H9 (cell line): ENCODE data around the gene DGUOK. TPM values are rescaled to one million over a fixed set of nuclear protein-coding genes. Genes with fewer than 3 reads are reported as not detected.
A peak's percentile ranks its signal among the peaks of the same experiment; 100 is the strongest.

Source experiments
- DNase-seq: peaks from one replicate; pipeline ENCODE4 v3.0.0-alpha.2; 2017
- H2AFZ ChIP-seq: one replicate; pipeline ENCODE4 v1.6.1; 2013; ENCODE audit warnings: mild to moderate bottlenecking, low read length, control low read depth, moderate library complexity
- H2AK5ac ChIP-seq: 2 replicates; pipeline ENCODE4 v1.6.1; 2013; ENCODE audit warnings: low read length, control low read depth, mixed read lengths; ENCODE audit not compliant: insufficient read length
- H2BK120ac ChIP-seq: one replicate; pipeline ENCODE4 v1.6.1; 2013; ENCODE audit warnings: low read depth, mild to moderate bottlenecking, low read length, control low read depth, inconsistent platforms; ENCODE audit not compliant: poor library complexity, severe bottlenecking
- H2BK12ac ChIP-seq: 2 replicates; pipeline ENCODE4 v1.6.1; 2013; ENCODE audit warnings: low read length, control low read depth, mixed read lengths, low read depth; ENCODE audit not compliant: insufficient read length
- H2BK15ac ChIP-seq: 2 replicates; pipeline ENCODE4 v1.6.1; 2013; ENCODE audit warnings: low read depth, low read length, control low read depth
- H2BK20ac ChIP-seq: one replicate; pipeline ENCODE4 v1.6.1; 2013; ENCODE audit warnings: low read depth, mild to moderate bottlenecking, low read length, control low read depth, inconsistent platforms; ENCODE audit not compliant: poor library complexity, severe bottlenecking
- H2BK5ac ChIP-seq: 2 replicates; pipeline ENCODE4 v1.6.1; 2013; ENCODE audit warnings: low read length, control low read depth, mixed read lengths; ENCODE audit not compliant: insufficient read length
- H3K14ac ChIP-seq: 2 replicates; pipeline ENCODE4 v1.6.1; 2013; ENCODE audit warnings: low read length, control low read depth; ENCODE audit not compliant: insufficient read depth
- H3K18ac ChIP-seq: 2 replicates; pipeline ENCODE4 v1.6.1; 2013; ENCODE audit warnings: low read depth, mild to moderate bottlenecking, mixed read lengths, low read length, control low read depth; ENCODE audit not compliant: insufficient read length
- H3K23ac ChIP-seq: 2 replicates; pipeline ENCODE4 v1.6.1; 2013; ENCODE audit warnings: low read length, control low read depth, mixed read lengths, low read depth; ENCODE audit not compliant: insufficient read length
- H3K23me2 ChIP-seq: 2 replicates; pipeline ENCODE4 v1.6.1; 2013; ENCODE audit warnings: low read depth, mild to moderate bottlenecking, mixed read lengths, low read length, control low read depth; ENCODE audit not compliant: insufficient read length, poor library complexity, severe bottlenecking
- H3K27ac ChIP-seq: 2 replicates; pipeline ENCODE4 v1.5.1; 2013; ENCODE audit warnings: low read length, control low read depth, mixed read lengths, low read depth; ENCODE audit not compliant: insufficient read length
- H3K27me3 ChIP-seq: 2 replicates; pipeline ENCODE4 v1.6.1; 2013; ENCODE audit warnings: low read length, control low read depth, inconsistent platforms; ENCODE audit not compliant: insufficient read depth
- H3K4ac ChIP-seq: 2 replicates; pipeline ENCODE4 v1.6.1; 2013; ENCODE audit warnings: low read depth, mild to moderate bottlenecking, control low read depth, inconsistent platforms, low read length, moderate library complexity
- H3K4me1 ChIP-seq: 2 replicates; pipeline ENCODE4 v1.6.1; 2013; ENCODE audit warnings: low read length, control low read depth, inconsistent platforms; ENCODE audit not compliant: insufficient read depth
- H3K4me2 ChIP-seq: 2 replicates; pipeline ENCODE4 v1.6.1; 2013; ENCODE audit warnings: low read length, control low read depth, mixed read lengths; ENCODE audit not compliant: insufficient read length, insufficient read depth
- H3K56ac ChIP-seq: 2 replicates; pipeline ENCODE4 v1.6.1; 2013; ENCODE audit warnings: low read depth, mild to moderate bottlenecking, mixed read lengths, low read length, control low read depth; ENCODE audit not compliant: insufficient read length
- H3K79me1 ChIP-seq: 2 replicates; pipeline ENCODE4 v1.6.1; 2013; ENCODE audit warnings: low read depth, mild to moderate bottlenecking, moderate library complexity, low read length, control low read depth, inconsistent platforms; ENCODE audit not compliant: insufficient read depth, poor library complexity, severe bottlenecking
- H3K79me2 ChIP-seq: 2 replicates; pipeline ENCODE4 v1.6.1; 2013; ENCODE audit warnings: low read length, control low read depth, inconsistent platforms; ENCODE audit not compliant: insufficient read depth
- H3K9ac ChIP-seq: 2 replicates; pipeline ENCODE4 v1.6.1; 2013; ENCODE audit warnings: low read length, control low read depth, mixed read lengths; ENCODE audit not compliant: insufficient read length; ENCODE audit errors: extremely low read depth
- H3K9me3 ChIP-seq: one replicate; pipeline ENCODE4 v1.6.1; 2013; ENCODE audit warnings: low read depth, low read length, inconsistent platforms; ENCODE audit not compliant: control insufficient read depth
- H3T11ph ChIP-seq: one replicate; pipeline ENCODE4 v1.6.1; 2013; ENCODE audit warnings: mild to moderate bottlenecking, low read length, control low read depth, inconsistent platforms
- H4K20me1 ChIP-seq: one replicate; pipeline ENCODE4 v1.6.1; 2013; ENCODE audit not compliant: control insufficient read depth, insufficient read length, insufficient read depth
- H4K5ac ChIP-seq: 2 replicates; pipeline ENCODE4 v1.6.1; 2013; ENCODE audit warnings: low read depth, mild to moderate bottlenecking, mixed read lengths, low read length, control low read depth; ENCODE audit not compliant: insufficient read length
- H4K8ac ChIP-seq: replicated peaks from 2 replicates; pipeline ENCODE4 v1.6.1; 2013; ENCODE audit warnings: low read length, control low read depth, mixed read lengths, low read depth; ENCODE audit not compliant: insufficient read length
- H4K91ac ChIP-seq: 2 replicates; pipeline ENCODE4 v1.6.1; 2013; ENCODE audit warnings: low read depth, mild to moderate bottlenecking, moderate library complexity, mixed read lengths, low read length, control low read depth; ENCODE audit not compliant: insufficient read length
- H3K27ac Mint-ChIP-seq, 3 experiments: 2 replicates in 2 of 3; 3 replicates in 1 of 3; pipeline ENCODE4 v1.8.0; 2020 to 2021; ENCODE audit warnings: mixed read lengths in 3 of 3, mild to moderate bottlenecking in 1 of 3, moderate library complexity in 1 of 3
- H3K27me3 Mint-ChIP-seq: 2 replicates; pipeline ENCODE4 v1.8.0; 2021; ENCODE audit warnings: low read depth, mild to moderate bottlenecking, moderate library complexity, mixed read lengths
- H3K36me3 Mint-ChIP-seq, 3 experiments: 2 replicates in 2 of 3; 3 replicates in 1 of 3; pipeline ENCODE4 v1.8.0; 2020 to 2021; ENCODE audit warnings: low read depth in 3 of 3, mixed read lengths in 3 of 3; ENCODE audit not compliant: insufficient read depth in 1 of 3
- H3K4me1 Mint-ChIP-seq, 2 experiments: 2 replicates each; pipeline ENCODE4 v1.8.0; 2020; ENCODE audit warnings: mixed read lengths in 2 of 2
- H3K4me3 Mint-ChIP-seq, 2 experiments: 2 replicates in 1 of 2; 3 replicates in 1 of 2; pipeline ENCODE4 v1.8.0; 2020 to 2021; ENCODE audit warnings: mild to moderate bottlenecking in 2 of 2, mixed read lengths in 2 of 2, moderate library complexity in 1 of 2
- H3K9me3 Mint-ChIP-seq, 2 experiments: 2 replicates in 1 of 2; 3 replicates in 1 of 2; pipeline ENCODE4 v1.8.0; 2020; ENCODE audit warnings: mild to moderate bottlenecking in 2 of 2, mixed read lengths in 2 of 2, moderate library complexity in 1 of 2
- CTCF ChIP-seq: fragments of 200-600 bp; sonication (generic); conservative IDR thresholded peaks from 3 replicates; pipeline ENCODE4 v1.8.0; 2021; ENCODE audit warnings: antibody characterized with exemption, mild to moderate bottlenecking
- WGBS: extraction: QIAGEN DNeasy Blood & Tissue Kit; methylation state at CpG from one replicate; pipeline ENCODE4 v1.1.7; 2013; ENCODE audit warnings: missing lambda C conversion rate, low lambda C conversion rate, mixed read lengths; ENCODE audit not compliant: insufficient read length; ENCODE audit errors: extremely low coverage; 5-methylcytosine and 5-hydroxymethylcytosine counted together
- long read RNA-seq: library from polyadenylated mRNA; unstranded; transcript quantifications from one replicate; pipeline ENCODE4 v2.0.0, GENCODE V29; 2020
- total RNA-seq: library from RNA; stranded (reverse); gene quantifications from 2 replicates; pipeline ENCODE4 v1.2.1, GENCODE V29; 2021

The DGUOK gene
- 95.0 and 98.5 TPM in 2 replicates for total RNA-seq
- long read RNA-seq, transcript DGUOK-201 (7 exons, 1,144 nt) = minor isoform, 41 of 157 reads
- long read RNA-seq, transcript DGUOK-208 (6 exons, 1,029 nt) = major isoform, 56 of 157 reads
- long read RNA-seq, transcript DGUOK-203 (4 exons, 703 nt) = minor isoform, 22 of 157 reads
- long read RNA-seq, partial matches to known transcripts = 4 of 157 reads
- long read RNA-seq, other reads (novel, unspliced or antisense) = 27 of 157 reads

GRCh38 chr2:73926493-73927327 lies at the start of gene DGUOK:
Gene DGUOK, plus strand, starts transcription at chr2:73926880. Its CDS starts 31 bp downstream, at chr2:73926911.
- H3K4me2 ChIP-seq = peak within 1 kb of the TSS; percentile 69
- H2BK15ac ChIP-seq = no peak within 1 kb of the TSS
- H3K18ac ChIP-seq = peak within 1 kb of the TSS; percentile 97
- no peak within 1 kb of the TSS for H3K56ac ChIP-seq
- no peak within 1 kb of the TSS for H2BK20ac ChIP-seq
- H2AK5ac ChIP-seq = no peak within 1 kb of the TSS
- no peak for TF ChIP-seq CTCF
- peaks cover 29% of the 10 kb centered on the region; the same call in 1 of the 2 replicates for H3K79me2 ChIP-seq
- H4K91ac ChIP-seq = no peak within 1 kb of the TSS
- peak within 1 kb of the TSS; percentile 84 for H2BK5ac ChIP-seq
- H3T11ph ChIP-seq = no peak within 1 kb of the TSS
- Mint-ChIP-seq H3K36me3 (peaks cover 0 to 9% (median 4%) of the 10 kb centered on the region in 3 experiments; a peak in 5 of 7 replicates), H3K27me3 (peaks cover 8% of the 10 kb centered on the region), H3K4me3 (peak within 1 kb of the TSS; percentile 93 to 94), H3K9me3 (no peaks in the 10 kb centered on the region), H3K4me1 (peaks cover 22 to 23% of the 10 kb centered on the region in 2 experiments), H3K27ac (peak within 1 kb of the TSS; percentile 73 to 98 (median 88))
- no peak within 1 kb of the TSS for H2BK12ac ChIP-seq
- no peaks in the 10 kb centered on the region for H3K9me3 ChIP-seq
- no peaks in the 10 kb centered on the region for H3K27me3 ChIP-seq
- H3K23me2 ChIP-seq = peaks cover 5% of the 10 kb centered on the region
- H4K20me1 ChIP-seq = no peaks in the 10 kb centered on the region
- no CpG with 5 or more reads among the region's 50 CpGs for WGBS
- no peak within 1 kb of the TSS for H4K5ac ChIP-seq
- H3K4ac ChIP-seq = peak within 1 kb of the TSS; percentile 58; the same call in 1 of the 2 replicates
- H3K23ac ChIP-seq = no peak within 1 kb of the TSS
- peak within 1 kb of the TSS; percentile 97 for H3K14ac ChIP-seq
- DNase-seq = peak; percentile 98
- peaks cover 15% of the 10 kb centered on the region for H3K79me1 ChIP-seq
- peak within 1 kb of the TSS; percentile 30 for H3K27ac ChIP-seq
- no peak within 1 kb of the TSS for H2AFZ ChIP-seq
- H2BK120ac ChIP-seq = no peak within 1 kb of the TSS
- H4K8ac ChIP-seq = no peak within 1 kb of the TSS
- H3K9ac ChIP-seq = peak within 1 kb of the TSS; percentile 95
- no peaks in the 10 kb centered on the region for H3K4me1 ChIP-seq
